ENCODE results near the gene GBP7.
"Not testable (repeated sequence)": the region's sequence is repeated elsewhere in the genome, so short reads cannot be mapped to it uniquely, and the experiment has no call there.

GBP7 gene

GRCh38 chr1:89128003-89128458, 47.8 kb downstream of the GBP7 start:
- H2BK5ac ChIP-seq (ENCODE audit: low read depth, low read length, poor library complexity, severe bottlenecking); H3K27me3 ChIP-seq (ENCODE audit: control insufficient read depth in 1 of 2, insufficient read depth in 1 of 2, low read length in 2 of 2); H2AK5ac ChIP-seq (ENCODE audit: low read length, severe bottlenecking); H2BK15ac ChIP-seq (ENCODE audit: low read depth, poor library complexity, severe bottlenecking); H3K4me1 ChIP-seq (ENCODE audit: control insufficient read depth, insufficient read depth, low read depth, low read length); H4K8ac ChIP-seq (ENCODE audit: low read length); H3K27ac ChIP-seq (ENCODE audit: low read length, poor library complexity, severe bottlenecking); H4K91ac ChIP-seq (ENCODE audit: low read length); H3K4ac ChIP-seq (ENCODE audit: low read depth in 1 of 2, low read length in 2 of 2); H2BK12ac ChIP-seq (ENCODE audit: low read length in 2 of 2); H3K23ac ChIP-seq (ENCODE audit: low read length in 2 of 2); H3K14ac ChIP-seq (ENCODE audit: low read length in 2 of 2); H3K4me2 ChIP-seq (ENCODE audit: low read length, poor library complexity, severe bottlenecking); H3K9ac ChIP-seq (ENCODE audit: low read length); H3K4me3 ChIP-seq (ENCODE audit: insufficient read depth in 1 of 2, low read depth in 1 of 2, low read length in 2 of 2); H3K9me3 ChIP-seq (ENCODE audit: control insufficient read depth, low read length); DNase-seq; H2BK120ac ChIP-seq (ENCODE audit: low read depth, low read length); H3K36me3 ChIP-seq (ENCODE audit: control insufficient read depth in 1 of 2, insufficient read depth in 2 of 2, low read depth in 1 of 2, low read length in 2 of 2); H3K79me1 ChIP-seq (replicated peaks; ENCODE audit: low read length, poor library complexity, severe bottlenecking); H2AFZ ChIP-seq (ENCODE audit: low read depth, low read length): not testable (repeated sequence)
- peak overlapping the region in 1 of 2 experiments; percentile 48 for H3K18ac ChIP-seq (ENCODE audit: low read depth in 1 of 2, low read length in 2 of 2)
- WGBS, result 98% methylated on average over 30 of the region's 31 CpGs

GRCh38 chr1:89126602-89127565, 48.9 kb downstream of the GBP7 start:
- not testable (repeated sequence) for H3K14ac ChIP-seq (ENCODE audit: low read length in 2 of 2); H4K8ac ChIP-seq (ENCODE audit: low read length); H3K36me3 ChIP-seq (ENCODE audit: control insufficient read depth in 1 of 2, insufficient read depth in 2 of 2, low read depth in 1 of 2, low read length in 2 of 2); H3K23ac ChIP-seq (ENCODE audit: low read length in 2 of 2); H2AK5ac ChIP-seq (ENCODE audit: low read length, severe bottlenecking); H3K4me1 ChIP-seq (ENCODE audit: control insufficient read depth, insufficient read depth, low read depth, low read length); H3K79me1 ChIP-seq (replicated peaks; ENCODE audit: low read length, poor library complexity, severe bottlenecking); H3K4me3 ChIP-seq (ENCODE audit: insufficient read depth in 1 of 2, low read depth in 1 of 2, low read length in 2 of 2); H3K4me2 ChIP-seq (ENCODE audit: low read length, poor library complexity, severe bottlenecking); H3K27ac ChIP-seq (ENCODE audit: low read length, poor library complexity, severe bottlenecking); H3K4ac ChIP-seq (ENCODE audit: low read depth in 1 of 2, low read length in 2 of 2); H3K27me3 ChIP-seq (ENCODE audit: control insufficient read depth in 1 of 2, insufficient read depth in 1 of 2, low read length in 2 of 2); H2BK5ac ChIP-seq (ENCODE audit: low read depth, low read length, poor library complexity, severe bottlenecking); H3K9me3 ChIP-seq (ENCODE audit: control insufficient read depth, low read length)
- Histone ChIP-seq H3K18ac (ENCODE audit: low read depth in 1 of 2, low read length in 2 of 2) (peak overlapping the region; percentile 73 to 79), H2BK15ac (ENCODE audit: low read depth, poor library complexity, severe bottlenecking) (peak overlapping the region; percentile 28), H4K91ac (ENCODE audit: low read length) (peak overlapping the region; percentile 83), H2BK12ac (ENCODE audit: low read length in 2 of 2) (peak overlapping the region; percentile 71 to 77), H3K9ac (ENCODE audit: low read length) (peak overlapping the region; percentile 89), H2AFZ (ENCODE audit: low read depth, low read length) (peak overlapping the region; percentile 23), H2BK120ac (ENCODE audit: low read depth, low read length) (peak overlapping the region; percentile 73)
- WGBS, result 83% methylated on average over 19 of the region's 23 CpGs
- DNase-seq, result peak; percentile 30

- H3K14ac ChIP-seq (ENCODE audit: low read length in 2 of 2), result peak within 1 kb of the TSS in 1 of 2 experiments; percentile 65
- peak within 1 kb of the TSS in 1 of 2 experiments; percentile 79 for H3K4ac ChIP-seq (ENCODE audit: low read depth in 1 of 2, low read length in 2 of 2)
- H3K27ac ChIP-seq (ENCODE audit: low read length, poor library complexity, severe bottlenecking), result peak within 1 kb of the TSS; percentile 83
- peak within 1 kb of the TSS; percentile 17 for H4K8ac ChIP-seq (ENCODE audit: low read length)
- H3K18ac ChIP-seq (ENCODE audit: low read depth in 1 of 2, low read length in 2 of 2), result peak within 1 kb of the TSS; percentile 73 to 79
- no peaks in the 10 kb centered on the region for H3K27me3 ChIP-seq (ENCODE audit: control insufficient read depth in 1 of 2, insufficient read depth in 1 of 2, low read length in 2 of 2)
- peak within 1 kb of the TSS; percentile 73 for H2BK5ac ChIP-seq (ENCODE audit: low read depth, low read length, poor library complexity, severe bottlenecking)
- peak; percentile 94 for DNase-seq
- peak within 1 kb of the TSS in 1 of 2 experiments; percentile 85 for H3K4me3 ChIP-seq (ENCODE audit: insufficient read depth in 1 of 2, low read depth in 1 of 2, low read length in 2 of 2)
- peak within 1 kb of the TSS; percentile 82 for H3K4me2 ChIP-seq (ENCODE audit: low read length, poor library complexity, severe bottlenecking)
- H2BK120ac ChIP-seq (ENCODE audit: low read depth, low read length), result peak within 1 kb of the TSS; percentile 73
- H3K9me3 ChIP-seq (ENCODE audit: control insufficient read depth, low read length), result no peaks in the 10 kb centered on the region
- no peak within 1 kb of the TSS for H3K23ac ChIP-seq (ENCODE audit: low read length in 2 of 2)
- peak within 1 kb of the TSS; percentile 83 for H4K91ac ChIP-seq (ENCODE audit: low read length)
- no peak within 1 kb of the TSS for H2AK5ac ChIP-seq (ENCODE audit: low read length, severe bottlenecking)
- H3K9ac ChIP-seq (ENCODE audit: low read length), result peak within 1 kb of the TSS; percentile 89
- H2BK12ac ChIP-seq (ENCODE audit: low read length in 2 of 2), result peak within 1 kb of the TSS; percentile 71 to 77
- peaks cover 0 to 9% of the 10 kb centered on the region in 2 experiments for H3K36me3 ChIP-seq (ENCODE audit: control insufficient read depth in 1 of 2, insufficient read depth in 2 of 2, low read depth in 1 of 2, low read length in 2 of 2)
- WGBS, result 19% methylated on average over 6 of the region's 6 CpGs
- peaks cover 8% of the 10 kb centered on the region for H3K4me1 ChIP-seq (ENCODE audit: control insufficient read depth, insufficient read depth, low read depth, low read length)
- H2AFZ ChIP-seq (ENCODE audit: low read depth, low read length), result peak within 1 kb of the TSS; percentile 39
- H2BK15ac ChIP-seq (ENCODE audit: low read depth, poor library complexity, severe bottlenecking), result peak within 1 kb of the TSS; percentile 28
- H3K79me1 ChIP-seq (replicated peaks; ENCODE audit: low read length, poor library complexity, severe bottlenecking), result peaks cover 1% of the 10 kb centered on the region
These were observed 49.8 kb downstream of the GBP7 start, which contains the start of gene GBP2 for GRCh38 chr1:89125913-89126580. TSS of gene GBP2 (minus strand) at chr1:89126114. CDS start at chr1:89121966, 4,148 bp downstream.
